OCI-LY7 (cell line): Measurements from ENCODE around the gene TSPOAP1.

Experiments used
- EZH2phosphoT487 ChIP-seq: fragments of 200-600 bp; sonication (generic); IDR thresholded peaks from 2 replicates; pipeline ENCODE4 v1.6.1; 2018; ENCODE audit warnings: low read depth, borderline replicate concordance, mild to moderate bottlenecking, mixed run types, antibody characterized with exemption, low read length, moderate library complexity, mixed read lengths
- TF ChIP-seq, protein P1 (sequence below): fragments of 200-600 bp; sonication (generic); conservative IDR thresholded peaks from 2 replicates; pipeline ENCODE4 v1.5.1; 2014; ENCODE audit warnings: mild to moderate bottlenecking, antibody characterized with exemption, low read length, moderate library complexity, mixed read lengths

DNA sequence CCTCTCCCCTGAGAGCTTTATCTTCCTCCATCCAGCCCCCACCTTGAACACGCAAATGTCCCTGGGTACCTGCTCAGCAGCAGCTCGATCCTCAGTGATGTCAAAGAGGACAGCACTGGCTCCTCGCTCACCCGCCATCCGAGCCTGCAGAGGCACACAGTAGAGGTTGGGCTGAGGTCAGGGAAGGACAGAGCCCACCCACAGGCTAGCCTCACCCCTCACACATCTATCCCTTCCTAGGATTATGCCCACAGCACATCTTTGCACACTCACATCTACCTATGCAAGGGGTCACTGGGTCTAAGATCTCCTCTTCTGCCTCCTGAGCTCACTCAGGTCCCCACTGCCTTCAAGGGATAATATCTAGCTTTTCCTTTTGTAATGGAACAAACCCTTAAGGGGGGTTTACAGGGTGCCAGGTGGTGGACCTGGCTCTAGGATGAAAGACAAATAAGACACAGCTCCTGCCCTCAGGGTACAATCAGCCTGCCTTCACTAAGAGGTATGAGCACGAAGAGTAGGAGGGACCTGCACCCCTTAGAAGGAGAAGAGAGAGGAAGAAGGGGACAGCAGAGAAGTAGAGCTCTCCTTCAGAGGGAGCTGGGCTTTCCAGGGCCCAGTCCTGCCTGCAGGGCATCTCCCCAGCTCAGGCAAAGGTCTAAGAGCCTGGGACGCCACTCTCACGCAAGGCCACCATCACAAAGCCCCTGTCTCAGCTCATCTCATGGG, 35.0 kb upstream of the TSPOAP1 start:
- TF ChIP-seq, protein P1, sequence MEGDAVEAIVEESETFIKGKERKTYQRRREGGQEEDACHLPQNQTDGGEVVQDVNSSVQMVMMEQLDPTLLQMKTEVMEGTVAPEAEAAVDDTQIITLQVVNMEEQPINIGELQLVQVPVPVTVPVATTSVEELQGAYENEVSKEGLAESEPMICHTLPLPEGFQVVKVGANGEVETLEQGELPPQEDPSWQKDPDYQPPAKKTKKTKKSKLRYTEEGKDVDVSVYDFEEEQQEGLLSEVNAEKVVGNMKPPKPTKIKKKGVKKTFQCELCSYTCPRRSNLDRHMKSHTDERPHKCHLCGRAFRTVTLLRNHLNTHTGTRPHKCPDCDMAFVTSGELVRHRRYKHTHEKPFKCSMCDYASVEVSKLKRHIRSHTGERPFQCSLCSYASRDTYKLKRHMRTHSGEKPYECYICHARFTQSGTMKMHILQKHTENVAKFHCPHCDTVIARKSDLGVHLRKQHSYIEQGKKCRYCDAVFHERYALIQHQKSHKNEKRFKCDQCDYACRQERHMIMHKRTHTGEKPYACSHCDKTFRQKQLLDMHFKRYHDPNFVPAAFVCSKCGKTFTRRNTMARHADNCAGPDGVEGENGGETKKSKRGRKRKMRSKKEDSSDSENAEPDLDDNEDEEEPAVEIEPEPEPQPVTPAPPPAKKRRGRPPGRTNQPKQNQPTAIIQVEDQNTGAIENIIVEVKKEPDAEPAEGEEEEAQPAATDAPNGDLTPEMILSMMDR = no peak
- no peak for TF ChIP-seq EZH2phosphoT487
